HG03064 (cell line): ENCODE data around the gene PLB1.

Experiments
- ATAC-seq: cut with Tn5 transposase; IDR thresholded peaks from one replicate; pipeline ENCODE4 v1.9.1; 2021; ENCODE audit warnings: low read depth; ENCODE audit not compliant: unreplicated experiment

Gene PLB1

GRCh38 chr2:28621172-28622100 lies 125.6 kb downstream of the PLB1 start:
- no peak for ATAC-seq

GRCh38 chr2:28622101-28622499 lies 126.2 kb downstream of the PLB1 start:
- no peak for ATAC-seq

- ATAC-seq: no peak
Measured at GRCh38 chr2:28623582-28624405, 127.9 kb downstream of the PLB1 start.

GRCh38 chr2:28624436-28624792 lies 128.6 kb downstream of the PLB1 start:
- ATAC-seq: no peak

- no peak for ATAC-seq
Measured at GRCh38 chr2:28624793-28625701, 129.2 kb downstream of the PLB1 start.

- no peak for ATAC-seq
Measured at GRCh38 chr2:28626376-28626775, 130.5 kb downstream of the PLB1 start.

- no peak for ATAC-seq
Measured at GRCh38 chr2:28626891-28627421, 131.1 kb downstream of the PLB1 start.

- ATAC-seq: no peak
Measured at GRCh38 chr2:28627722-28628480, 132.0 kb downstream of the PLB1 start.

- ATAC-seq: no peak
Measured at GRCh38 chr2:28628506-28628905, 132.6 kb downstream of the PLB1 start.

GRCh38 chr2:28628987-28629386 lies 133.1 kb downstream of the PLB1 start:
- ATAC-seq: no peak

GRCh38 chr2:28629910-28630309 lies 134.1 kb downstream of the PLB1 start:
- no peak for ATAC-seq

GRCh38 chr2:28630341-28630740 lies 134.5 kb downstream of the PLB1 start:
- ATAC-seq: no peak

- ATAC-seq: no peak
Measured at GRCh38 chr2:28631514-28632206, 135.8 kb downstream of the PLB1 start.

GRCh38 chr2:28632791-28633190 lies 136.9 kb downstream of the PLB1 start:
- ATAC-seq: no peak

GRCh38 chr2:28633204-28633603 lies 137.3 kb downstream of the PLB1 start:
- no peak for ATAC-seq

- no peak for ATAC-seq
Measured at GRCh38 chr2:28633746-28634145, 137.9 kb downstream of the PLB1 start.

- no peak for ATAC-seq
Measured at GRCh38 chr2:28635191-28635611, 139.3 kb downstream of the PLB1 start.

- ATAC-seq: no peak
Measured at GRCh38 chr2:28636491-28636890, 140.6 kb downstream of the PLB1 start.
